ENCODE measurements around the gene PRAMEF14.
"Not testable (repeated sequence)": the region's sequence is repeated elsewhere in the genome, so short reads cannot be mapped to it uniquely, and the experiment has no call there.

DNA sequence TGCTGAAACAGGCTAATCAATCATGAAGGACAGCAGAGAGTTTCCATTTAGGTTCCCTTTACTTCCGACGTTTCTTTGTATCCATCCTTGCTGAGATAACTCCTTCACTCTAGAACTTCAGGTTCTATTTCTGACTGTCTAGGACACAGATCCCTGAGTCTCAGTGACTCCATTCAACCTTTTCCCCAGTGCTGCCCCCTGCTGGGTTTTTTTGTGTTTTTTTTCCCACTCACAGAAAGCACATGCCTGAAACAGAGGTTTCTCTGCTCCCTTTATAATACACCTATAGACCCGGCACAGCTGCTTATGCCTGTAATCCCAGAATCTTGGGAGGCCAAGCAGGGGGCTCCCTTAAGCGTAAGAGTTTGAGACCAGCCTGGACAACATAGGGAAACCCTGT lies 21.6 kb upstream of the PRAMEF14 start:
- not testable (repeated sequence) for TF ChIP-seq FOS (IDR thresholded peaks at IDR 0.05; ENCODE audit: low read depth, low read length); ELK1 (IDR thresholded peaks at IDR 0.05; ENCODE audit: borderline replicate concordance, low read depth, low read length); CHD1 (IDR thresholded peaks at IDR 0.05; ENCODE audit: low read depth, low read length)
- TF ChIP-seq, protein P1, sequence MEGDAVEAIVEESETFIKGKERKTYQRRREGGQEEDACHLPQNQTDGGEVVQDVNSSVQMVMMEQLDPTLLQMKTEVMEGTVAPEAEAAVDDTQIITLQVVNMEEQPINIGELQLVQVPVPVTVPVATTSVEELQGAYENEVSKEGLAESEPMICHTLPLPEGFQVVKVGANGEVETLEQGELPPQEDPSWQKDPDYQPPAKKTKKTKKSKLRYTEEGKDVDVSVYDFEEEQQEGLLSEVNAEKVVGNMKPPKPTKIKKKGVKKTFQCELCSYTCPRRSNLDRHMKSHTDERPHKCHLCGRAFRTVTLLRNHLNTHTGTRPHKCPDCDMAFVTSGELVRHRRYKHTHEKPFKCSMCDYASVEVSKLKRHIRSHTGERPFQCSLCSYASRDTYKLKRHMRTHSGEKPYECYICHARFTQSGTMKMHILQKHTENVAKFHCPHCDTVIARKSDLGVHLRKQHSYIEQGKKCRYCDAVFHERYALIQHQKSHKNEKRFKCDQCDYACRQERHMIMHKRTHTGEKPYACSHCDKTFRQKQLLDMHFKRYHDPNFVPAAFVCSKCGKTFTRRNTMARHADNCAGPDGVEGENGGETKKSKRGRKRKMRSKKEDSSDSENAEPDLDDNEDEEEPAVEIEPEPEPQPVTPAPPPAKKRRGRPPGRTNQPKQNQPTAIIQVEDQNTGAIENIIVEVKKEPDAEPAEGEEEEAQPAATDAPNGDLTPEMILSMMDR (conservative IDR thresholded peaks at IDR 0.05; ENCODE audit: low read depth, low read length), result not testable (repeated sequence)

Data from IMR-90 (cell line).